Keratinocyte (primary cell): Measurements from ENCODE around the gene GCHFR. TPM values are rescaled to one million over a fixed set of nuclear protein-coding genes. Genes with fewer than 3 reads are reported as not detected.

ENCODE experiments used
- DNase-seq: peaks from one replicate; pipeline ENCODE4 v3.0.0-alpha.2; 2011; ENCODE audit warnings: low read depth, missing footprints, low spot score
- FAIRE-seq: peaks from 2 replicates; lab custom pipeline; 2011; peaks lifted over from hg19 to GRCh38; lab: Jason Lieb, UNC
- H2AFZ ChIP-seq: 2 replicates; pipeline ENCODE4 v1.6.0; 2012; ENCODE audit warnings: low read length, control low read depth, inconsistent platforms; ENCODE audit not compliant: control insufficient read depth
- H3K27ac ChIP-seq: 2 replicates; pipeline ENCODE4 v1.5.1; 2011; ENCODE audit warnings: low read length; ENCODE audit not compliant: control insufficient read depth, insufficient read depth
- H3K27me3 ChIP-seq: 3 replicates; pipeline ENCODE4 v1.6.0; 2011; ENCODE audit warnings: low read length; ENCODE audit not compliant: control insufficient read depth, insufficient read depth; ENCODE audit errors: extremely low read depth
- H3K36me3 ChIP-seq, 2 experiments: 2 replicates in 1 of 2; 3 replicates in 1 of 2; pipeline ENCODE4 v1.5.1; 2011; ENCODE audit warnings: low read length in 2 of 2, mild to moderate bottlenecking in 1 of 2; ENCODE audit not compliant: control insufficient read depth in 2 of 2, insufficient read depth in 2 of 2; ENCODE audit errors: extremely low read depth in 1 of 2
- H3K4me1 ChIP-seq: 3 replicates; pipeline ENCODE4 v1.5.1; 2011; ENCODE audit warnings: low read length; ENCODE audit not compliant: control insufficient read depth, insufficient read depth; ENCODE audit errors: extremely low read depth
- H3K4me2 ChIP-seq: 3 replicates; pipeline ENCODE4 v1.6.0; 2011; ENCODE audit warnings: low read depth, low read length; ENCODE audit not compliant: control insufficient read depth, insufficient read depth; ENCODE audit errors: extremely low read depth
- H3K4me3 ChIP-seq, 3 experiments: fragments of 200-600 bp in 1 of 3; sonication (generic) in 1 of 3; 2 replicates in 2 of 3; 3 replicates in 1 of 3; pipeline ENCODE4 v1.5.1; 2011 to 2016; ENCODE audit warnings: low read length in 3 of 3, mild to moderate bottlenecking in 3 of 3, control low read depth in 2 of 3, inconsistent platforms in 1 of 3, low read depth in 1 of 3, mixed read lengths in 1 of 3, mixed run types in 1 of 3, moderate library complexity in 1 of 3; ENCODE audit not compliant: control insufficient read depth in 2 of 3, insufficient read depth in 2 of 3; ENCODE audit errors: extremely low read depth in 1 of 3
- H3K79me2 ChIP-seq: 2 replicates; pipeline ENCODE4 v1.6.0; 2012; ENCODE audit warnings: low read length; ENCODE audit not compliant: control insufficient read depth, insufficient read depth
- H3K9ac ChIP-seq: 3 replicates; pipeline ENCODE4 v1.6.0; 2011; ENCODE audit warnings: low read length; ENCODE audit not compliant: control insufficient read depth, insufficient read depth; ENCODE audit errors: extremely low read depth
- H3K9me1 ChIP-seq: 3 replicates; pipeline ENCODE4 v1.6.0; 2011; ENCODE audit warnings: low read length; ENCODE audit not compliant: control insufficient read depth, insufficient read depth; ENCODE audit errors: extremely low read depth
- H3K9me3 ChIP-seq: 2 replicates; pipeline ENCODE4 v1.5.1; 2012; ENCODE audit warnings: low read depth, low read length; ENCODE audit not compliant: control insufficient read depth
- H4K20me1 ChIP-seq: 3 replicates; pipeline ENCODE4 v1.6.0; 2011; ENCODE audit warnings: low read length; ENCODE audit not compliant: control insufficient read depth, insufficient read depth; ENCODE audit errors: extremely low read depth
- EZH2 ChIP-seq: IDR thresholded peaks from one replicate; pipeline ENCODE4 v1.6.1; 2012; ENCODE audit warnings: inconsistent platforms, mild to moderate bottlenecking, low read length, moderate library complexity
- dilution Hi-C: fragments of 300-500 bp; cut with MboI; formaldehyde crosslinking; loops from one replicate; pipeline ENCODE4 v1.7.0; 2020; ENCODE audit warnings: low sequenced_read_pairs; ENCODE audit not compliant: extremely low pct_ligation_motif_present
- polyA plus RNA-seq, 5 experiments: library from polyadenylated mRNA; depleted of rRNA in 3 of 5; stranded (reverse) in 3 of 5; stranded (forward) in 1 of 5; unstranded in 1 of 5; fragments of >200 nt; gene quantifications; 1 replicate in 1 of 5; 2 replicates in 3 of 5; 3 replicates in 1 of 5; pipeline versions ENCODE4 v1.2.1 to v1.2.3, GENCODE V29; 2011 to 2012; ENCODE audit warnings: missing spikeins in 2 of 5, low read depth in 1 of 5, low replicate concordance in 1 of 5
- TF ChIP-seq, protein P1 (sequence below), 3 experiments: IDR thresholded peaks in 1 of 3; conservative IDR thresholded peaks in 1 of 3; optimal IDR thresholded peaks in 1 of 3; 2 replicates in 2 of 3; 3 replicates in 1 of 3; pipeline versions ENCODE3 to v1.5.1; 2011; ENCODE audit warnings: low read length in 3 of 3, mild to moderate bottlenecking in 3 of 3, moderate library complexity in 2 of 3, control low read depth in 1 of 3, inconsistent platforms in 1 of 3; ENCODE audit not compliant: insufficient read depth in 2 of 3; ENCODE audit errors: extremely low read depth in 1 of 3

GCHFR gene
- polyA plus RNA-seq, 1 donor (not counting 4 experiments of a cell fraction or from before 2014, with no cell fraction given) = 2.7 TPM

DNA sequence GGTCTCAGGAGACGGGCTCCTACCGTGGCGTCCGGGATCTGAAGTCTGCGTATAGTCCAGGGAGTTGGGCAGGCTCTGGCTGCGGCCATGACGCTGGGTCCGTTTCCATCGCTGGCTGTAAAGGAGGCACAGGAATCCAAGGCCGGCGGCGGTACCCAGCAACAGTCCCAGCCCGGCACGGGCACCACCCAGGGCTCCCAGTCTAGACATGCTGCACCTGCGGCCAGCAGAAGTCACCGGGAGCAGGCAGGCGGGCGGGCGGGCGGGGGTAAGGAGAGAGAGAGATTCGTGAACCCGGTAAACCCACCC, 9.3 kb upstream of the GCHFR start:
- H3K27me3 ChIP-seq = no peaks in the 10 kb centered on the region
- H3K9me1 ChIP-seq = no peaks in the 10 kb centered on the region
- peaks cover 11% of the 10 kb centered on the region for H3K4me1 ChIP-seq
- FAIRE-seq (no peak), DNase-seq (no peak)
- H3K4me2 ChIP-seq = peak overlapping the region; percentile 77
- peaks cover 34% of the 10 kb centered on the region for H3K79me2 ChIP-seq
- peak overlapping the region; percentile 91 for H2AFZ ChIP-seq
- peak overlapping the region; percentile 88 for H3K9ac ChIP-seq
- H3K9me3 ChIP-seq = no peaks in the 10 kb centered on the region
- no peak for TF ChIP-seq EZH2
- TF ChIP-seq, protein P1, sequence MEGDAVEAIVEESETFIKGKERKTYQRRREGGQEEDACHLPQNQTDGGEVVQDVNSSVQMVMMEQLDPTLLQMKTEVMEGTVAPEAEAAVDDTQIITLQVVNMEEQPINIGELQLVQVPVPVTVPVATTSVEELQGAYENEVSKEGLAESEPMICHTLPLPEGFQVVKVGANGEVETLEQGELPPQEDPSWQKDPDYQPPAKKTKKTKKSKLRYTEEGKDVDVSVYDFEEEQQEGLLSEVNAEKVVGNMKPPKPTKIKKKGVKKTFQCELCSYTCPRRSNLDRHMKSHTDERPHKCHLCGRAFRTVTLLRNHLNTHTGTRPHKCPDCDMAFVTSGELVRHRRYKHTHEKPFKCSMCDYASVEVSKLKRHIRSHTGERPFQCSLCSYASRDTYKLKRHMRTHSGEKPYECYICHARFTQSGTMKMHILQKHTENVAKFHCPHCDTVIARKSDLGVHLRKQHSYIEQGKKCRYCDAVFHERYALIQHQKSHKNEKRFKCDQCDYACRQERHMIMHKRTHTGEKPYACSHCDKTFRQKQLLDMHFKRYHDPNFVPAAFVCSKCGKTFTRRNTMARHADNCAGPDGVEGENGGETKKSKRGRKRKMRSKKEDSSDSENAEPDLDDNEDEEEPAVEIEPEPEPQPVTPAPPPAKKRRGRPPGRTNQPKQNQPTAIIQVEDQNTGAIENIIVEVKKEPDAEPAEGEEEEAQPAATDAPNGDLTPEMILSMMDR (optimal IDR thresholded peaks at IDR 0.05 in 1 of 3, IDR thresholded peaks at IDR 0.05 in 1 of 3, conservative IDR thresholded peaks at IDR 0.05 in 1 of 3; ENCODE audit: extremely low read depth in 1 of 3, insufficient read depth in 2 of 3, low read length in 3 of 3) = no peak
- peak overlapping the region; percentile 86 for H3K27ac ChIP-seq
- H3K4me3 ChIP-seq = peak overlapping the region; percentile 84 to 98 (median 93)
- peaks cover 7 to 20% of the 10 kb centered on the region in 2 experiments for H3K36me3 ChIP-seq
- H4K20me1 ChIP-seq = no peaks in the 10 kb centered on the region
- dilution Hi-C loops = no loop called here

DNA sequence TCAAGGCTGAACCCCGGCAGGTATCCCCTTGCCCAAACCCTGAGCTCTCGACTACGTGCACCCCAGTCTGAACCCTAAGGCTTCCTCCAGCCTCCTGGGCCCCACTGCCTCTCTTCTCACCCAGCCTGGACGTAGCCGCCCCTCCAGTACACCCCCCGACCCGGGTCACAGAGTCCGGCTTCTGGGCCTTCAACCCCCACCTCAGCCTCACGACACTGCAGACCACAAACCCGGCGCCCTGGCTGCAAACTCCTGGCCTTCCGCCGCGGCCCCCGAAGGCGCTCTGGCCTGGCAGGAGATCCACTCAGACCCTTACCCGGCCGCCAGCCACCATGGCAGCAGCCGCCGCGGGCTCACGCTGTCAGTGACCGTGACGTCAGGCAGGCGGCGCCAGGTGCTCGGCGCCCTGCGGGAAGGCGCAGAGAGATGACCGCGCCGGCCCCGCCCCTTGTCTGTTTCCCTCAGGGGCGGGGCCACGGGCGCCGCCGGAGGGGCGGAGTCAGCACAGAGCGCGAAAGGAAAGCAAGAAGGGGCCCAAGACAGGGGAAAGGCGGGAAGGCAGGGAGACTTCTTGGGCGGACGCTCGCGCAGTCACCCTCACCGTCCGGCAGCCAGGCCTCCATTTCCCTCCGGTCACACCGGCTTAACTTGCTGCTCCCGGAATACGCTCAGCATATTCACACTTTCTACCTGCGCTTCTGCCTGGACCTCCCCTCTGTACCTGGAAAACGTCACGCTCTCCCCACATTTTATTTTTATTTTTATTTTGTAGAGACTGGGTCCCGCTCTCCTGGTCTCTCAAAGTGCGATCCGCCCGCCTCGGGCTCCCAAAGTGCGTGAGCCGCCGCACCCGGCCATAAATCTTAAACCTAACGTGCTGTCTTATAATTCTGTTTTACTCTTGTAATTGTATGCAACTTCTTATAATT, 8.7 kb upstream of the GCHFR start, which contains the start of gene RMDN3:
Gene RMDN3 (minus strand): TSS at position 372 of the 929 bp plus-strand sequence. CDS start 471 bp downstream, outside the sequence.
- Histone ChIP-seq H3K4me1 (peaks cover 11% of the 10 kb centered on the region), H3K79me2 (peaks cover 34% of the 10 kb centered on the region), H3K27ac (peak within 1 kb of the TSS; percentile 86), H3K9me1 (no peaks in the 10 kb centered on the region), H3K4me2 (peak within 1 kb of the TSS; percentile 82), H2AFZ (peak within 1 kb of the TSS; percentile 96), H3K4me3 (peak within 1 kb of the TSS; percentile 84 to 98 (median 93)), H4K20me1 (no peaks in the 10 kb centered on the region), H3K27me3 (no peaks in the 10 kb centered on the region), H3K36me3 (peaks cover 6 to 19% of the 10 kb centered on the region in 2 experiments), H3K9ac (peak within 1 kb of the TSS; percentile 88), H3K9me3 (no peaks in the 10 kb centered on the region)
- FAIRE-seq (no peak), DNase-seq (no peak)
- TF ChIP-seq, protein P1 (optimal IDR thresholded peaks at IDR 0.05 in 1 of 3, IDR thresholded peaks at IDR 0.05 in 1 of 3, conservative IDR thresholded peaks at IDR 0.05 in 1 of 3; ENCODE audit: extremely low read depth in 1 of 3, insufficient read depth in 2 of 3, low read length in 3 of 3) = peak in 1 of 3 experiments; percentile 15
- no peak for TF ChIP-seq EZH2
- dilution Hi-C loops = no loop called here
